Measurements from ENCODE around the gene KRT39.

Gene KRT39

GRCh38 chr17:40984226-40984625 lies 17.5 kb upstream of the KRT39 start, which contains the start of gene KRT40:
KRT40 (minus strand) TSS chr17:40984326; CDS start chr17:40984273, 53 bp downstream.
- Histone ChIP-seq H3K9me3 (ENCODE audit: control insufficient read depth, low read length) (no peaks in the 10 kb centered on the region), H3K4me3 (ENCODE audit: insufficient read depth, low read depth, low read length) (no peak within 1 kb of the TSS), H3K36me3 (ENCODE audit: control insufficient read depth, insufficient read depth, low read length) (no peaks in the 10 kb centered on the region), H3K27me3 (ENCODE audit: control insufficient read depth, insufficient read depth, low read length, poor library complexity, severe bottlenecking) (no peaks in the 10 kb centered on the region), H3K4me1 (ENCODE audit: control insufficient read depth, insufficient read depth, low read length) (peaks cover 6% of the 10 kb centered on the region), H3K27ac (ENCODE audit: insufficient read depth, low read depth, low read length, poor library complexity, severe bottlenecking) (no peak within 1 kb of the TSS)
- WGBS, 2 experiments: 92 to 100% methylated on average over 2 of the region's 3 CpGs

GRCh38 chr17:40981115-40981514 lies 14.4 kb upstream of the KRT39 start:
- WGBS, 2 experiments: 93 to 96% methylated on average over 4 to 5 of the region's 5 CpGs

GRCh38 chr17:40980596-40980995 lies 13.8 kb upstream of the KRT39 start:
- no peak overlapping the region for H3K27ac ChIP-seq (ENCODE audit: insufficient read depth, low read depth, low read length, poor library complexity, severe bottlenecking)
- H3K36me3 ChIP-seq (ENCODE audit: control insufficient read depth, insufficient read depth, low read length): no peaks in the 10 kb centered on the region
- H3K9me3 ChIP-seq (ENCODE audit: control insufficient read depth, low read length): no peaks in the 10 kb centered on the region
- WGBS, 2 experiments: 87 to 90% methylated on average over 8 of the region's 8 CpGs
- H3K27me3 ChIP-seq (ENCODE audit: control insufficient read depth, insufficient read depth, low read length, poor library complexity, severe bottlenecking): no peaks in the 10 kb centered on the region
- H3K4me1 ChIP-seq (ENCODE audit: control insufficient read depth, insufficient read depth, low read length): peaks cover 6% of the 10 kb centered on the region
- no peak overlapping the region for H3K4me3 ChIP-seq (ENCODE audit: insufficient read depth, low read depth, low read length)

More at GRCh38 chr17:40981115-40981514, 14.4 kb upstream of the KRT39 start:
- H3K4me3 ChIP-seq (ENCODE audit: insufficient read depth, low read depth, low read length): no peak overlapping the region
- no peak overlapping the region for H3K27ac ChIP-seq (ENCODE audit: insufficient read depth, low read depth, low read length, poor library complexity, severe bottlenecking)
- H3K9me3 ChIP-seq (ENCODE audit: control insufficient read depth, low read length): no peaks in the 10 kb centered on the region
- H3K4me1 ChIP-seq (ENCODE audit: control insufficient read depth, insufficient read depth, low read length): peaks cover 6% of the 10 kb centered on the region
- no peaks in the 10 kb centered on the region for H3K36me3 ChIP-seq (ENCODE audit: control insufficient read depth, insufficient read depth, low read length)
- H3K27me3 ChIP-seq (ENCODE audit: control insufficient read depth, insufficient read depth, low read length, poor library complexity, severe bottlenecking): no peaks in the 10 kb centered on the region

- Histone ChIP-seq H3K27me3 (ENCODE audit: control insufficient read depth, insufficient read depth, low read length, poor library complexity, severe bottlenecking) (no peaks in the 10 kb centered on the region), H3K27ac (ENCODE audit: insufficient read depth, low read depth, low read length, poor library complexity, severe bottlenecking) (no peak overlapping the region), H3K4me3 (ENCODE audit: insufficient read depth, low read depth, low read length) (no peak overlapping the region), H3K36me3 (ENCODE audit: control insufficient read depth, insufficient read depth, low read length) (no peaks in the 10 kb centered on the region), H3K4me1 (ENCODE audit: control insufficient read depth, insufficient read depth, low read length) (peaks cover 6% of the 10 kb centered on the region), H3K9me3 (ENCODE audit: control insufficient read depth, low read length) (no peaks in the 10 kb centered on the region)
- 70 to 72% methylated on average over 3 of the region's 3 CpGs for WGBS, 2 experiments
These were observed 13.4 kb upstream of the KRT39 start for GRCh38 chr17:40980117-40980516.

GRCh38 chr17:40978575-40979151 lies 11.9 kb upstream of the KRT39 start:
- Histone ChIP-seq H3K27ac (ENCODE audit: insufficient read depth, low read depth, low read length, poor library complexity, severe bottlenecking) (no peak overlapping the region), H3K4me3 (ENCODE audit: insufficient read depth, low read depth, low read length) (no peak overlapping the region), H3K4me1 (ENCODE audit: control insufficient read depth, insufficient read depth, low read length) (peaks cover 6% of the 10 kb centered on the region), H3K27me3 (ENCODE audit: control insufficient read depth, insufficient read depth, low read length, poor library complexity, severe bottlenecking) (no peaks in the 10 kb centered on the region), H3K36me3 (ENCODE audit: control insufficient read depth, insufficient read depth, low read length) (no peaks in the 10 kb centered on the region), H3K9me3 (ENCODE audit: control insufficient read depth, low read length) (no peaks in the 10 kb centered on the region)
- WGBS, 2 experiments: 90 to 93% methylated on average over 13 of the region's 13 CpGs

GRCh38 chr17:40975516-40975915 lies 8.8 kb upstream of the KRT39 start:
- H3K36me3 ChIP-seq (ENCODE audit: control insufficient read depth, insufficient read depth, low read length): no peaks in the 10 kb centered on the region
- no peak overlapping the region for H3K27ac ChIP-seq (ENCODE audit: insufficient read depth, low read depth, low read length, poor library complexity, severe bottlenecking)
- no peaks in the 10 kb centered on the region for H3K27me3 ChIP-seq (ENCODE audit: control insufficient read depth, insufficient read depth, low read length, poor library complexity, severe bottlenecking)
- no peaks in the 10 kb centered on the region for H3K9me3 ChIP-seq (ENCODE audit: control insufficient read depth, low read length)
- peaks cover 5% of the 10 kb centered on the region for H3K4me1 ChIP-seq (ENCODE audit: control insufficient read depth, insufficient read depth, low read length)
- H3K4me3 ChIP-seq (ENCODE audit: insufficient read depth, low read depth, low read length): no peak overlapping the region

GRCh38 chr17:40974366-40974765 lies 7.6 kb upstream of the KRT39 start:
- 86 to 94% methylated on average over 3 of the region's 3 CpGs for WGBS, 2 experiments
- no peaks in the 10 kb centered on the region for H3K4me1 ChIP-seq (ENCODE audit: control insufficient read depth, insufficient read depth, low read length)
- no peaks in the 10 kb centered on the region for H3K9me3 ChIP-seq (ENCODE audit: control insufficient read depth, low read length)
- no peak overlapping the region for H3K27ac ChIP-seq (ENCODE audit: insufficient read depth, low read depth, low read length, poor library complexity, severe bottlenecking)
- no peaks in the 10 kb centered on the region for H3K27me3 ChIP-seq (ENCODE audit: control insufficient read depth, insufficient read depth, low read length, poor library complexity, severe bottlenecking)
- H3K4me3 ChIP-seq (ENCODE audit: insufficient read depth, low read depth, low read length): no peak overlapping the region
- no peaks in the 10 kb centered on the region for H3K36me3 ChIP-seq (ENCODE audit: control insufficient read depth, insufficient read depth, low read length)

- Histone ChIP-seq H3K9me3 (ENCODE audit: control insufficient read depth, low read length) (no peaks in the 10 kb centered on the region), H3K4me3 (ENCODE audit: insufficient read depth, low read depth, low read length) (no peak overlapping the region), H3K27me3 (ENCODE audit: control insufficient read depth, insufficient read depth, low read length, poor library complexity, severe bottlenecking) (no peaks in the 10 kb centered on the region), H3K36me3 (ENCODE audit: control insufficient read depth, insufficient read depth, low read length) (no peaks in the 10 kb centered on the region), H3K4me1 (ENCODE audit: control insufficient read depth, insufficient read depth, low read length) (no peaks in the 10 kb centered on the region), H3K27ac (ENCODE audit: insufficient read depth, low read depth, low read length, poor library complexity, severe bottlenecking) (no peak overlapping the region)
- WGBS, 2 experiments: 80 to 92% methylated on average over 1 of the region's 1 CpG
These were observed 834 bp upstream of the KRT39 start for GRCh38 chr17:40967582-40967981.

- Histone ChIP-seq H3K9me3 (ENCODE audit: control insufficient read depth, low read length) (no peaks in the 10 kb centered on the region), H3K27ac (ENCODE audit: insufficient read depth, low read depth, low read length, poor library complexity, severe bottlenecking) (no peak overlapping the region), H3K4me1 (ENCODE audit: control insufficient read depth, insufficient read depth, low read length) (no peaks in the 10 kb centered on the region), H3K27me3 (ENCODE audit: control insufficient read depth, insufficient read depth, low read length, poor library complexity, severe bottlenecking) (no peaks in the 10 kb centered on the region), H3K4me3 (ENCODE audit: insufficient read depth, low read depth, low read length) (no peak overlapping the region), H3K36me3 (ENCODE audit: control insufficient read depth, insufficient read depth, low read length) (no peaks in the 10 kb centered on the region)
- WGBS, 2 experiments: 85 to 88% methylated on average over 1 of the region's 1 CpG
These were observed 2.9 kb downstream of the KRT39 start for GRCh38 chr17:40963838-40964237.

GRCh38 chr17:40962059-40962561 lies 4.6 kb downstream of the KRT39 start:
- Histone ChIP-seq H3K36me3 (ENCODE audit: control insufficient read depth, insufficient read depth, low read length) (no peaks in the 10 kb centered on the region), H3K4me3 (ENCODE audit: insufficient read depth, low read depth, low read length) (no peak overlapping the region), H3K27ac (ENCODE audit: insufficient read depth, low read depth, low read length, poor library complexity, severe bottlenecking) (no peak overlapping the region), H3K4me1 (ENCODE audit: control insufficient read depth, insufficient read depth, low read length) (no peaks in the 10 kb centered on the region), H3K9me3 (ENCODE audit: control insufficient read depth, low read length) (no peaks in the 10 kb centered on the region), H3K27me3 (ENCODE audit: control insufficient read depth, insufficient read depth, low read length, poor library complexity, severe bottlenecking) (no peaks in the 10 kb centered on the region)
- WGBS, 2 experiments: 93% methylated on average over 4 of the region's 4 CpGs

Measured in ectodermal cell (in vitro differentiated cells).